H9 (cell line): ENCODE results near the gene DTNA. TPM values are rescaled to one million over a fixed set of nuclear protein-coding genes. Genes with fewer than 3 reads are reported as not detected.

ENCODE experiments used
- DNase-seq: peaks from one replicate; pipeline ENCODE4 v3.0.0-alpha.2; 2017
- H2AFZ ChIP-seq: one replicate; pipeline ENCODE4 v1.6.1; 2013; ENCODE audit warnings: mild to moderate bottlenecking, low read length, control low read depth, moderate library complexity
- H2AK5ac ChIP-seq: 2 replicates; pipeline ENCODE4 v1.6.1; 2013; ENCODE audit warnings: low read length, control low read depth, mixed read lengths; ENCODE audit not compliant: insufficient read length
- H2BK120ac ChIP-seq: one replicate; pipeline ENCODE4 v1.6.1; 2013; ENCODE audit warnings: low read depth, mild to moderate bottlenecking, low read length, control low read depth, inconsistent platforms; ENCODE audit not compliant: poor library complexity, severe bottlenecking
- H2BK12ac ChIP-seq: 2 replicates; pipeline ENCODE4 v1.6.1; 2013; ENCODE audit warnings: low read length, control low read depth, mixed read lengths, low read depth; ENCODE audit not compliant: insufficient read length
- H2BK15ac ChIP-seq: 2 replicates; pipeline ENCODE4 v1.6.1; 2013; ENCODE audit warnings: low read depth, low read length, control low read depth
- H2BK20ac ChIP-seq: one replicate; pipeline ENCODE4 v1.6.1; 2013; ENCODE audit warnings: low read depth, mild to moderate bottlenecking, low read length, control low read depth, inconsistent platforms; ENCODE audit not compliant: poor library complexity, severe bottlenecking
- H2BK5ac ChIP-seq: 2 replicates; pipeline ENCODE4 v1.6.1; 2013; ENCODE audit warnings: low read length, control low read depth, mixed read lengths; ENCODE audit not compliant: insufficient read length
- H3K14ac ChIP-seq: 2 replicates; pipeline ENCODE4 v1.6.1; 2013; ENCODE audit warnings: low read length, control low read depth; ENCODE audit not compliant: insufficient read depth
- H3K18ac ChIP-seq: 2 replicates; pipeline ENCODE4 v1.6.1; 2013; ENCODE audit warnings: low read depth, mild to moderate bottlenecking, mixed read lengths, low read length, control low read depth; ENCODE audit not compliant: insufficient read length
- H3K23ac ChIP-seq: 2 replicates; pipeline ENCODE4 v1.6.1; 2013; ENCODE audit warnings: low read length, control low read depth, mixed read lengths, low read depth; ENCODE audit not compliant: insufficient read length
- H3K23me2 ChIP-seq: 2 replicates; pipeline ENCODE4 v1.6.1; 2013; ENCODE audit warnings: low read depth, mild to moderate bottlenecking, mixed read lengths, low read length, control low read depth; ENCODE audit not compliant: insufficient read length, poor library complexity, severe bottlenecking
- H3K27ac ChIP-seq: 2 replicates; pipeline ENCODE4 v1.5.1; 2013; ENCODE audit warnings: low read length, control low read depth, mixed read lengths, low read depth; ENCODE audit not compliant: insufficient read length
- H3K27me3 ChIP-seq: 2 replicates; pipeline ENCODE4 v1.6.1; 2013; ENCODE audit warnings: low read length, control low read depth, inconsistent platforms; ENCODE audit not compliant: insufficient read depth
- H3K4ac ChIP-seq: 2 replicates; pipeline ENCODE4 v1.6.1; 2013; ENCODE audit warnings: low read depth, mild to moderate bottlenecking, control low read depth, inconsistent platforms, low read length, moderate library complexity
- H3K4me1 ChIP-seq: 2 replicates; pipeline ENCODE4 v1.6.1; 2013; ENCODE audit warnings: low read length, control low read depth, inconsistent platforms; ENCODE audit not compliant: insufficient read depth
- H3K4me2 ChIP-seq: 2 replicates; pipeline ENCODE4 v1.6.1; 2013; ENCODE audit warnings: low read length, control low read depth, mixed read lengths; ENCODE audit not compliant: insufficient read length, insufficient read depth
- H3K56ac ChIP-seq: 2 replicates; pipeline ENCODE4 v1.6.1; 2013; ENCODE audit warnings: low read depth, mild to moderate bottlenecking, mixed read lengths, low read length, control low read depth; ENCODE audit not compliant: insufficient read length
- H3K79me1 ChIP-seq: 2 replicates; pipeline ENCODE4 v1.6.1; 2013; ENCODE audit warnings: low read depth, mild to moderate bottlenecking, moderate library complexity, low read length, control low read depth, inconsistent platforms; ENCODE audit not compliant: insufficient read depth, poor library complexity, severe bottlenecking
- H3K79me2 ChIP-seq: 2 replicates; pipeline ENCODE4 v1.6.1; 2013; ENCODE audit warnings: low read length, control low read depth, inconsistent platforms; ENCODE audit not compliant: insufficient read depth
- H3K9ac ChIP-seq: 2 replicates; pipeline ENCODE4 v1.6.1; 2013; ENCODE audit warnings: low read length, control low read depth, mixed read lengths; ENCODE audit not compliant: insufficient read length; ENCODE audit errors: extremely low read depth
- H3K9me3 ChIP-seq: one replicate; pipeline ENCODE4 v1.6.1; 2013; ENCODE audit warnings: low read depth, low read length, inconsistent platforms; ENCODE audit not compliant: control insufficient read depth
- H3T11ph ChIP-seq: one replicate; pipeline ENCODE4 v1.6.1; 2013; ENCODE audit warnings: mild to moderate bottlenecking, low read length, control low read depth, inconsistent platforms
- H4K20me1 ChIP-seq: one replicate; pipeline ENCODE4 v1.6.1; 2013; ENCODE audit not compliant: control insufficient read depth, insufficient read length, insufficient read depth
- H4K5ac ChIP-seq: 2 replicates; pipeline ENCODE4 v1.6.1; 2013; ENCODE audit warnings: low read depth, mild to moderate bottlenecking, mixed read lengths, low read length, control low read depth; ENCODE audit not compliant: insufficient read length
- H4K8ac ChIP-seq: replicated peaks from 2 replicates; pipeline ENCODE4 v1.6.1; 2013; ENCODE audit warnings: low read length, control low read depth, mixed read lengths, low read depth; ENCODE audit not compliant: insufficient read length
- H4K91ac ChIP-seq: 2 replicates; pipeline ENCODE4 v1.6.1; 2013; ENCODE audit warnings: low read depth, mild to moderate bottlenecking, moderate library complexity, mixed read lengths, low read length, control low read depth; ENCODE audit not compliant: insufficient read length
- H3K27ac Mint-ChIP-seq, 3 experiments: 2 replicates in 2 of 3; 3 replicates in 1 of 3; pipeline ENCODE4 v1.8.0; 2020 to 2021; ENCODE audit warnings: mixed read lengths in 3 of 3, mild to moderate bottlenecking in 1 of 3, moderate library complexity in 1 of 3
- H3K27me3 Mint-ChIP-seq: 2 replicates; pipeline ENCODE4 v1.8.0; 2021; ENCODE audit warnings: low read depth, mild to moderate bottlenecking, moderate library complexity, mixed read lengths
- H3K36me3 Mint-ChIP-seq, 3 experiments: 2 replicates in 2 of 3; 3 replicates in 1 of 3; pipeline ENCODE4 v1.8.0; 2020 to 2021; ENCODE audit warnings: low read depth in 3 of 3, mixed read lengths in 3 of 3; ENCODE audit not compliant: insufficient read depth in 1 of 3
- H3K4me1 Mint-ChIP-seq, 2 experiments: 2 replicates each; pipeline ENCODE4 v1.8.0; 2020; ENCODE audit warnings: mixed read lengths in 2 of 2
- H3K4me3 Mint-ChIP-seq, 2 experiments: 2 replicates in 1 of 2; 3 replicates in 1 of 2; pipeline ENCODE4 v1.8.0; 2020 to 2021; ENCODE audit warnings: mild to moderate bottlenecking in 2 of 2, mixed read lengths in 2 of 2, moderate library complexity in 1 of 2
- H3K9me3 Mint-ChIP-seq, 2 experiments: 2 replicates in 1 of 2; 3 replicates in 1 of 2; pipeline ENCODE4 v1.8.0; 2020; ENCODE audit warnings: mild to moderate bottlenecking in 2 of 2, mixed read lengths in 2 of 2, moderate library complexity in 1 of 2
- CTCF ChIP-seq: fragments of 200-600 bp; sonication (generic); conservative IDR thresholded peaks from 3 replicates; pipeline ENCODE4 v1.8.0; 2021; ENCODE audit warnings: antibody characterized with exemption, mild to moderate bottlenecking
- WGBS: extraction: QIAGEN DNeasy Blood & Tissue Kit; methylation state at CpG from one replicate; pipeline ENCODE4 v1.1.7; 2013; ENCODE audit warnings: missing lambda C conversion rate, low lambda C conversion rate, mixed read lengths; ENCODE audit not compliant: insufficient read length; ENCODE audit errors: extremely low coverage; 5-methylcytosine and 5-hydroxymethylcytosine counted together
- total RNA-seq: library from RNA; stranded (reverse); gene quantifications from 2 replicates; pipeline ENCODE4 v1.2.1, GENCODE V29; 2021

The DTNA gene
- total RNA-seq, 1 experiment from 2014 or later: 25.5 TPM

- no peak overlapping the region for H3K27ac ChIP-seq
- H3K23ac ChIP-seq: no peak overlapping the region
These were observed 157.4 kb downstream of the DTNA start for GRCh38 chr18:34867520-34867919.

More at GRCh38 chr18:34867520-34867919, 157.4 kb downstream of the DTNA start:
- Histone ChIP-seq H3K9ac (no peak overlapping the region), H3K27me3 (no peaks in the 10 kb centered on the region), H3K14ac (no peak overlapping the region), H2BK12ac (no peak overlapping the region), H4K8ac (no peak overlapping the region), H2AFZ (no peak overlapping the region), H3K18ac (no peak overlapping the region), H3K4me1 (no peaks in the 10 kb centered on the region), H3K9me3 (no peaks in the 10 kb centered on the region), H3K4me2 (no peak overlapping the region), H3K79me2 (no peaks in the 10 kb centered on the region), H2BK15ac (no peak overlapping the region), H4K20me1 (no peaks in the 10 kb centered on the region), H4K5ac (no peak overlapping the region), H3K23me2 (no peaks in the 10 kb centered on the region), H3K79me1 (no peaks in the 10 kb centered on the region), H3K4ac (no peak overlapping the region), H3K56ac (no peak overlapping the region), H3T11ph (no peak overlapping the region), H2BK20ac (no peak overlapping the region), H2BK5ac (no peak overlapping the region), H2BK120ac (no peak overlapping the region), H2AK5ac (no peak overlapping the region), H4K91ac (no peak overlapping the region)
- Mint-ChIP-seq H3K27ac (no peak overlapping the region), H3K9me3 (no peaks in the 10 kb centered on the region), H3K27me3 (no peaks in the 10 kb centered on the region), H3K36me3 (peaks cover 0 to 3% (median 0%) of the 10 kb centered on the region in 3 experiments; a peak in 2 of 7 replicates), H3K4me3 (no peak overlapping the region), H3K4me1 (peaks cover 2% of the 10 kb centered on the region in 2 experiments)
- DNase-seq: peak; percentile 73
- TF ChIP-seq CTCF: peak; percentile 70
- WGBS: no CpG with 5 or more reads among the region's 7 CpGs
